HG02642 (cell line): ENCODE results near the gene SCAMP5.
A peak's percentile ranks its signal among the peaks of the same experiment; 100 is the strongest.

ENCODE experiments used
- ATAC-seq: cut with Tn5 transposase; IDR thresholded peaks from one replicate; pipeline ENCODE4 v1.9.1; 2021; ENCODE audit warnings: mild to moderate bottlenecking; ENCODE audit not compliant: unreplicated experiment, poor library complexity

The SCAMP5 gene

GRCh38 chr15:74967670-74968069 is 27.7 kb upstream of the SCAMP5 start:
- ATAC-seq, result no peak

GRCh38 chr15:74976159-74976558 is 19.2 kb upstream of the SCAMP5 start:
- ATAC-seq, result no peak

DNA sequence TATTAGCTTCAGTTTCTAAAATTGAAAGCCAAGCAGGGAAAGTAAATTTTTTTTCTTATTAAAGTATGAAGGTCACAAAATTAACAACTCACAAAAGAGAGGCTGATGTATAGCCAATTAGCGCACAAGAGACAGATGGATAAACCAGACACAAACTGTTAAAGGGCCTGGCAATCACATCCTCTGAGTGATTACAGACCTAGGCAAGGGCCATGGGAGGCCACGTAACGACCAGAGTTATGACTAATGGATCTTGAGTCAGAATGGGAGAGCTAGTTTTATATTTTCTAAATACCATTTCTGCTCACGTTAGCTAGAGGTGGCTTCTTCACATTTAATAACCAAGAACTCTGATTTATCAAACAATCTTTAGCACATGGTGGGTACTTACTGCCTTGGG is 17.8 kb upstream of the SCAMP5 start:
- ATAC-seq, result no peak

DNA sequence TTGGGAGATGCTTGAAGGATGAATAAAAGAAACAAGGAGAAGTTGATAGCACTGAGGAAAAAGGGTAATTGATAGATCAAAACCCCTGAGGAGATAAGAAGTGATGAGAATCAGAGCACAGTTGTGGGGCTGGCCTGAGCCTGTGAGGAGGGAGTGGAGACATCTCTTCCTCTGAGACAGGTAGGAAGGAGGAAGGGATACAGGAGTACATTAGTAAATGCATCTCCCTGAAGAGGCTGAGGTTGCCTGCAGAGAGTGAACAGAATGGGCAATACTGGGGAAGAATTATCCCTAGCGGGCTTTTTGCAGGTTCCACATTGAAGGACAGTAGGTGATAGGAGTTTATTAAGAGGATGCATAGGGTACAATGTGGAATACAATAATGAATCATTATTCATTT is 17.3 kb upstream of the SCAMP5 start:
- no peak for ATAC-seq

- ATAC-seq, result no peak
Measured at GRCh38 chr15:74978503-74978902, 16.9 kb upstream of the SCAMP5 start.

DNA sequence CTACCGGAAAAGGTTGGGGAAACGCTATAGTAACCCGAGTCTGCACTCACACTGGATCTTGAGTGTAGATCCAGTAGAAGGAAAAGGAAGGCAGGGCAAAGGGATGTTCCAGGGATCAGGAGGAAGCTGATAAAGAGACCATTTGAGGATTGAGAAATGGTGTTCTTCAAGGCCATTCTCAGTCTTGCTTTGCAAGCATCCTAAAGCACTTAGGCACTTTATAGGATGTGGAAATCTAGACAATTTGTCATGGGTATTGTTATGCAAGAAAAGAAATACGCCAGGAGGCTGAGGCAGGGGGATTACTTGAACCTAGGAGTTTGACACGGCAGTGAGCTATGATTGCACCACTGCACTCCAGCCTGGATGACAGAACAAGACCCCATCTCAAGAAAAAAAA is 13.2 kb upstream of the SCAMP5 start:
- ATAC-seq, result no peak

DNA sequence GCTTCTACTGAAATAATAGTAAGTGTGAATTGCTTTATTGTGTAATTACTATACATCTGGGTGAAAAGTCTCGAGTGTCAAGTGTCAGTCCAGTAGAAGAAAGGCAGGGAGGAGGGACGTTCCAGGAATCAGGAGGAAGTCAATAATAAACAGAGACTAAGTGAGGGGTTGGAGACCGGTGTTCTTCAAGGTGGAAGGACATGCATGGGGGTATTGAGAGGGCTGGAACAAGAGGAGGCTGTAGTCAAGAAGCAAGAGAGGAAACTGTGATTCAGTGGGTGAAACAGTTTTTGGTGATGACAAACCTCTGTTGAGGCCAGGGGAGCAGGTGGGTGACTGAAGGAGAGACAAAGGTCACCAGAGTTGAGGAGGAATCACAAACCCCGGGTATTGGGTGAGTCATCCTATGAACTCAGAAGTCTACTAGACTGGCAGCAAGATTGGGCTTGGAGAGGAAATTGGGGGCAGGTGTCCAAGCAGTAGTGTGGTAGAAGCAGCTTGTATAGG is 11.6 kb upstream of the SCAMP5 start:
- ATAC-seq, result no peak

DNA sequence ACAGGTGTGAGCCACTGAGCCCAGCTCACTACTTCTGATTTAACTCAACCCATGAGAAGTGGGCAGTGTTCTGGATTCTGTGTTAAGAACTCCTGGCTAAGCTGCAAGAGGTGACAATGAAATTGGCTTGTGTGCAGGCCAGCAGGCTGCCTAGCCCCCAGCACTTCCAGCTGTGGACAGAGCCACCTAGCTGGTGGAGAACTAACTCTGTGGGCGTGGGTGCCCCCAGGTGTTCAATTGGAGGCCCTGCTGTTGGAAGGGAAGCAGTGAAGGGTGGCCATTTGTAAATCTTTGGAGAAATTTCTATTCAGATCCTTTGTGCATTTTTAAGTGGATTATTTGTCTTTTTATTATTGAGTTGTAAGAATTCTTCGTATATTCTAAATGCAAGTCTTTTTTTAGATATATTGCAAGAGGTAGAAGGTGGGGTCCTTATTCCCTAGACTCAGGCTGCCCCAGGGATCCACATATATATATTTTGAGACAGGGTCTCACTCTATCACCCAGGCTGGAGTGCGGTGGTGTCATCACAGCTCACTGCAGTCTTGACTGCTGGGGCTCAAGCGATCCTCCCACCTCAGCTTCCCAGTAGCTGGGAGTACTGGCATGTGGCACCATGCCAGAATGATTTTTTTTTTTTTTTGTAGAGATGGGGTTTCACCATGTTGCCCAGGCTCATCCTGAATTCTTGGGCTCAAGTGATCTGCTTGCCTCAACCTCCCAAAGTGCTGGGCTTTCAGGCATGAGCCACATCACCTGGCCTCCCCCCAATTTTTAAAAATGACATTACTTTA is 7.2 kb upstream of the SCAMP5 start:
- ATAC-seq, result no peak

GRCh38 chr15:74989527-74989926 is 5.8 kb upstream of the SCAMP5 start:
- ATAC-seq, result no peak

GRCh38 chr15:74992619-74993018 is 2.7 kb upstream of the SCAMP5 start:
- no peak for ATAC-seq

GRCh38 chr15:74994236-74994635 is 1.1 kb upstream of the SCAMP5 start:
- no peak for ATAC-seq

- no peak for ATAC-seq
Measured at GRCh38 chr15:74994685-74995084, 678 bp upstream of the SCAMP5 start.

- ATAC-seq, result no peak
Measured at GRCh38 chr15:74995779-74996765, 709 bp downstream of the SCAMP5 start.

- ATAC-seq, result no peak
Measured at GRCh38 chr15:74997141-74997540, 1.8 kb downstream of the SCAMP5 start.

- no peak for ATAC-seq
Measured at GRCh38 chr15:74997543-74997942, 2.2 kb downstream of the SCAMP5 start.

GRCh38 chr15:75001310-75001709 is 5.9 kb downstream of the SCAMP5 start:
- ATAC-seq, result no peak

GRCh38 chr15:75002398-75002797 is 7.0 kb downstream of the SCAMP5 start:
- ATAC-seq, result no peak

DNA sequence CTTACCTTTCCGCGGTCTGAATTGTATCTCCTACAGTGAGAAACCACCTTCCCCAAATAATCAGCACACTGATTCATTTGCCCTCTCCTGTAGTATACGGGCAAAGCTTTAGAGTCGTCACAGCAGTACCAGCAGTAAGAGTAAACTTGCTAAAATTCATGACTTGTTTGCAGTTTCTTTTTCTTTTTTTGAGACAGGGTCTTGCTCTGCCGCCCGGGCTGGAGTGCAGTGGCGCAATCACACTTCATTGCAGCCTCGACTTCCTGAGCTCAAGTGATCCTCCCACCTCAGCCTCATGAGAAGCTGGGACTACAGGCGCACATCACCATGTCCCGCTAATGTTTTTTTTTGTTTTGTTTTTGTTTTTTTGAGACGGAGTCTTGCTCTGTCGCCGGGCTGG is 11.9 kb downstream of the SCAMP5 start:
- no peak for ATAC-seq

- peak; percentile 23 for ATAC-seq
Measured at GRCh38 chr15:75008221-75008625, 12.9 kb downstream of the SCAMP5 start.

- ATAC-seq, result peak; percentile 74
Measured at GRCh38 chr15:75008629-75009326, 13.4 kb downstream of the SCAMP5 start.
